Cardiac muscle cell (in vitro differentiated cells and primary cell): Measurements from ENCODE around the gene ANKDD1A. TPM values are rescaled to one million over a fixed set of nuclear protein-coding genes. Genes with fewer than 3 reads are reported as not detected.

Experiments used
- DNase-seq, 2 donors: peaks; one replicate each; pipeline versions ENCODE4 v3.0.0 to v3.0.0-alpha.2; 2010 to 2017; ENCODE audit warnings: low read depth in 1 of 2, low spot score in 1 of 2
- H3K27ac ChIP-seq: fragments of 200-600 bp; sonication (generic); 2 replicates; pipeline ENCODE4 v1.5.1; 2016
- H3K27me3 ChIP-seq: fragments of 200-600 bp; sonication (generic); 2 replicates; pipeline ENCODE4 v1.6.0; 2016; ENCODE audit warnings: control low read depth
- H3K36me3 ChIP-seq: fragments of 200-600 bp; sonication (generic); 2 replicates; pipeline ENCODE4 v1.5.1; 2016; ENCODE audit warnings: control low read depth
- H3K4me1 ChIP-seq: fragments of 200-600 bp; sonication (generic); 2 replicates; pipeline ENCODE4 v1.8.1; 2017; ENCODE audit warnings: low read depth, mild to moderate bottlenecking, mixed run types
- H3K4me3 ChIP-seq: fragments of 200-600 bp; sonication (generic); 2 replicates; pipeline ENCODE4 v1.5.1; 2016; ENCODE audit warnings: mild to moderate bottlenecking
- H3K9me3 ChIP-seq: fragments of 200-600 bp; sonication (generic); 2 replicates; pipeline ENCODE4 v1.5.1; 2017; ENCODE audit warnings: low read depth, mild to moderate bottlenecking, control low read depth
- CTCF ChIP-seq: IDR thresholded peaks from 2 replicates; pipeline ENCODE4 v1.5.1; 2012; ENCODE audit warnings: low read depth, mild to moderate bottlenecking, low read length
- polyA plus RNA-seq: library from polyadenylated mRNA; unstranded; fragments of >200 nt; fragmentation: Nextera tagmentation; extraction: Ambion mirVana; gene quantifications from 2 replicates; pipeline ENCODE4 v1.2.1, GENCODE V29; 2016
- total RNA-seq: library from RNA; depleted of rRNA; stranded (reverse); fragments of >200 nt; gene quantifications from 2 replicates; pipeline ENCODE4 v1.2.3, GENCODE V29; 2016

ANKDD1A gene
- total and polyA plus RNA-seq, 2 experiments from 2014 or later = 2.9 to 5.4 TPM

GRCh38 chr15:64902863-64903262 is 8.8 kb upstream of the ANKDD1A start:
- Histone ChIP-seq H3K27me3 (no peaks in the 10 kb centered on the region), H3K36me3 (no peaks in the 10 kb centered on the region), H3K4me3 (no peak overlapping the region), H3K9me3 (no peaks in the 10 kb centered on the region), H3K27ac (no peak overlapping the region), H3K4me1 (peaks cover 3% of the 10 kb centered on the region)
- no peak for TF ChIP-seq CTCF
- DNase-seq = no peak

- H3K9me3 ChIP-seq = no peaks in the 10 kb centered on the region
- peaks cover 3% of the 10 kb centered on the region for H3K4me1 ChIP-seq
- H3K27me3 ChIP-seq = no peaks in the 10 kb centered on the region
- no peak for DNase-seq
- no peak overlapping the region for H3K27ac ChIP-seq
- no peaks in the 10 kb centered on the region for H3K36me3 ChIP-seq
- no peak for TF ChIP-seq CTCF
- H3K4me3 ChIP-seq = no peak overlapping the region
Observed at GRCh38 chr15:64903326-64903950, 8.3 kb upstream of the ANKDD1A start.

GRCh38 chr15:64904189-64904588 is 7.5 kb upstream of the ANKDD1A start:
- H3K27me3 ChIP-seq = no peaks in the 10 kb centered on the region
- H3K9me3 ChIP-seq = no peaks in the 10 kb centered on the region
- DNase-seq = no peak
- H3K36me3 ChIP-seq = no peaks in the 10 kb centered on the region
- H3K27ac ChIP-seq = no peak overlapping the region
- no peak overlapping the region for H3K4me3 ChIP-seq
- no peak for TF ChIP-seq CTCF
- H3K4me1 ChIP-seq = peaks cover 3% of the 10 kb centered on the region

- Histone ChIP-seq H3K27ac (no peak overlapping the region), H3K4me3 (peak overlapping the region; percentile 15), H3K9me3 (no peaks in the 10 kb centered on the region), H3K36me3 (no peaks in the 10 kb centered on the region), H3K4me1 (peaks cover 3% of the 10 kb centered on the region), H3K27me3 (no peaks in the 10 kb centered on the region)
- TF ChIP-seq CTCF = peak; percentile 89
- peak; percentile 83 to 91 for DNase-seq
Observed at GRCh38 chr15:64905119-64905831, 6.4 kb upstream of the ANKDD1A start.

- Histone ChIP-seq H3K4me1 (peaks cover 3% of the 10 kb centered on the region), H3K27ac (no peak overlapping the region), H3K36me3 (no peaks in the 10 kb centered on the region), H3K9me3 (no peaks in the 10 kb centered on the region), H3K4me3 (no peak overlapping the region), H3K27me3 (no peaks in the 10 kb centered on the region)
- DNase-seq = no peak
- no peak for TF ChIP-seq CTCF
Observed at GRCh38 chr15:64905941-64906340, 5.8 kb upstream of the ANKDD1A start.
